GM18502 (cell line): ENCODE results near the gene ADAMTS6.
"Not testable (repeated sequence)": the region's sequence is repeated elsewhere in the genome, so short reads cannot be mapped to it uniquely, and the experiment has no call there.

Source experiments
- ATAC-seq: cut with Tn5 transposase; IDR thresholded peaks from one replicate; pipeline ENCODE4 v1.9.1; 2021; ENCODE audit warnings: mild to moderate bottlenecking; ENCODE audit not compliant: unreplicated experiment, poor library complexity

Gene ADAMTS6

GRCh38 chr5:65390208-65390607, 91.5 kb downstream of the ADAMTS6 start:
- no peak for ATAC-seq

GRCh38 chr5:65383859-65384258, 97.9 kb downstream of the ADAMTS6 start:
- no peak for ATAC-seq

GRCh38 chr5:65382582-65382981, 99.1 kb downstream of the ADAMTS6 start:
- ATAC-seq, result no peak

GRCh38 chr5:65370505-65370904, 111.2 kb downstream of the ADAMTS6 start:
- ATAC-seq, result not testable (repeated sequence)

GRCh38 chr5:65366655-65367054, 115.1 kb downstream of the ADAMTS6 start:
- ATAC-seq, result no peak

- no peak for ATAC-seq
These were observed 116.8 kb downstream of the ADAMTS6 start for GRCh38 chr5:65364907-65365306.

GRCh38 chr5:65363499-65363898, 118.2 kb downstream of the ADAMTS6 start:
- no peak for ATAC-seq

- no peak for ATAC-seq
These were observed 121.7 kb downstream of the ADAMTS6 start for GRCh38 chr5:65359981-65360380.

GRCh38 chr5:65359569-65359968, 122.2 kb downstream of the ADAMTS6 start:
- no peak for ATAC-seq

- ATAC-seq, result no peak
These were observed 125.4 kb downstream of the ADAMTS6 start for GRCh38 chr5:65356274-65356673.

- ATAC-seq, result no peak
These were observed 126.4 kb downstream of the ADAMTS6 start for GRCh38 chr5:65355301-65355700.

- no peak for ATAC-seq
These were observed 139.9 kb downstream of the ADAMTS6 start for GRCh38 chr5:65341835-65342234.

GRCh38 chr5:65338606-65339151, 143.0 kb downstream of the ADAMTS6 start:
- ATAC-seq, result no peak

GRCh38 chr5:65334077-65334476, 147.6 kb downstream of the ADAMTS6 start:
- ATAC-seq, result no peak

GRCh38 chr5:65332591-65332990, 149.1 kb downstream of the ADAMTS6 start:
- ATAC-seq, result no peak

- ATAC-seq, result no peak
These were observed 152.5 kb downstream of the ADAMTS6 start for GRCh38 chr5:65329266-65329665.

- ATAC-seq, result no peak
These were observed 154.1 kb downstream of the ADAMTS6 start for GRCh38 chr5:65327582-65327981.

- no peak for ATAC-seq
These were observed 154.8 kb downstream of the ADAMTS6 start for GRCh38 chr5:65326922-65327321.

GRCh38 chr5:65324226-65324625, 157.5 kb downstream of the ADAMTS6 start:
- no peak for ATAC-seq

- not testable (repeated sequence) for ATAC-seq
These were observed 161.0 kb downstream of the ADAMTS6 start for GRCh38 chr5:65320704-65321103.

GRCh38 chr5:65320250-65320649, 161.5 kb downstream of the ADAMTS6 start:
- no peak for ATAC-seq

GRCh38 chr5:65307931-65308330, 173.8 kb downstream of the ADAMTS6 start:
- ATAC-seq, result no peak

- ATAC-seq, result no peak
These were observed 174.6 kb downstream of the ADAMTS6 start for GRCh38 chr5:65307088-65307487.
